ENCODE measurements around the gene ZNF746. TPM values are rescaled to one million over a fixed set of nuclear protein-coding genes. Genes with fewer than 3 reads are reported as not detected.

ZNF746 gene
- total and polyA plus RNA-seq, 9 of the 15 experiments (the other 6 are each of a cell fraction or from before 2014, with no cell fraction given) = 1.7 to 31.6 (median 13.3) TPM

- TF ChIP-seq ZNF398 (CRISPR knock-in tag; IDR thresholded peaks at IDR 0.05) (no peak), CEBPG (CRISPR knock-in tag; IDR thresholded peaks at IDR 0.05) (no peak), CEBPG (tag; conservative IDR thresholded peaks at IDR 0.05 in 1 of 2, IDR thresholded peaks at IDR 0.05 in 1 of 2) (no peak), SP2 (IDR thresholded peaks at IDR 0.05; ENCODE audit: extremely low read depth, low read depth, low read length, poor library complexity, severe bottlenecking) (no peak), UBTF (IDR thresholded peaks at IDR 0.05; ENCODE audit: borderline replicate concordance in 1 of 2, low read depth in 2 of 2, low read length in 2 of 2) (no peak), E2F5 (CRISPR knock-in tag; IDR thresholded peaks at IDR 0.05) (no peak), CXXC5 (CRISPR knock-in tag; IDR thresholded peaks at IDR 0.05) (no peak), POLR2AphosphoS2 (IDR thresholded peaks at IDR 0.05; ENCODE audit: low read length) (no peak), TEAD2 (tag; IDR thresholded peaks at IDR 0.05) (no peak), ARNT (IDR thresholded peaks at IDR 0.05) (no peak), RBFOX2 (IDR thresholded peaks at IDR 0.05; ENCODE audit: low read depth, low read length) (no peak), RFX1 (IDR thresholded peaks at IDR 0.05) (no peak), E2F3 (CRISPR knock-in tag; IDR thresholded peaks at IDR 0.05) (no peak), KHSRP (IDR thresholded peaks at IDR 0.05) (no peak), MAZ (CRISPR knock-in tag; conservative IDR thresholded peaks at IDR 0.05 in 1 of 2, IDR thresholded peaks at IDR 0.05 in 1 of 2) (no peak), DDX20 (tag; IDR thresholded peaks at IDR 0.05; ENCODE audit: low read depth) (no peak), HES1 (IDR thresholded peaks at IDR 0.05; ENCODE audit: low read depth) (no peak), USF1 (CRISPR knock-in tag; IDR thresholded peaks at IDR 0.05) (peak; percentile 42; the same call in 1 of the 2 replicates), RNF219 (CRISPR knock-in tag; IDR thresholded peaks at IDR 0.05) (no peak)
Measured at GRCh38 chr7:149476791-149477190, 20.8 kb downstream of the ZNF746 start (continued).

Data from K562 (cell line).